ENCODE results near the gene JPH3.

- no peak for TF ChIP-seq POLR2A (IDR thresholded peaks at IDR 0.05)
- TF ChIP-seq CTCF (IDR thresholded peaks at IDR 0.05) = no peak
Observed at GRCh38 chr16:87598431-87598830, 3.9 kb upstream of the JPH3 start.

All from tibial nerve (tissue), 3 donors.